Activated naive CD8-positive, alpha-beta T cell treated with anti-CD3 and anti-CD28 coated beads, Interleukin-2, amount 10 ng/mL, durations not matched to agents 7 days and 5 days (primary cell): ENCODE data around the gene FOXO1. TPM values are rescaled to one million over a fixed set of nuclear protein-coding genes. Genes with fewer than 3 reads are reported as not detected.
A peak's percentile ranks its signal among the peaks of the same experiment; 100 is the strongest.

Experiments used
- ATAC-seq: fragments of 150-1000 bp; cut with Tn5 transposase; one replicate; pipeline ENCODE4 v1.10.0; 2021; ENCODE audit warnings: low read depth, moderate library complexity
- POLR2A ChIA-PET: fragments of 350-600 bp; sonication (Branson Sonifier 250); formaldehyde crosslinking; loops from one replicate; lab custom pipeline; 2021; ENCODE audit warnings: antibody characterized with exemption; lab: Charles Lee
- DNase-seq: peaks from one replicate; pipeline ENCODE4 v3.0.0; 2021
- H3K27ac Mint-ChIP-seq: one replicate; pipeline ENCODE4 v1.8.0; 2022; ENCODE audit warnings: mild to moderate bottlenecking, mixed read lengths
- H3K27me3 Mint-ChIP-seq: one replicate; pipeline ENCODE4 v1.8.0; 2022; ENCODE audit warnings: mild to moderate bottlenecking, moderate library complexity, mixed read lengths
- H3K36me3 Mint-ChIP-seq: one replicate; pipeline ENCODE4 v1.8.0; 2021; ENCODE audit warnings: mild to moderate bottlenecking, mixed read lengths
- H3K4me1 Mint-ChIP-seq: one replicate; pipeline ENCODE4 v1.8.0; 2021; ENCODE audit warnings: mixed read lengths
- H3K4me3 Mint-ChIP-seq: one replicate; pipeline ENCODE4 v1.8.0; 2022; ENCODE audit warnings: mild to moderate bottlenecking, moderate library complexity, mixed read lengths
- H3K9me3 Mint-ChIP-seq: one replicate; pipeline ENCODE4 v1.8.0; 2021; ENCODE audit warnings: mixed read lengths
- total RNA-seq, 2 experiments: library from RNA; stranded (reverse); gene quantifications; one replicate each; pipeline ENCODE4 v1.2.3, GENCODE V29; 2021

Gene FOXO1
- total RNA-seq, 2 experiments from 2014 or later: 36.7 to 39.8 TPM

- no peaks in the 10 kb centered on the region for H3K27me3 Mint-ChIP-seq
- no peak overlapping the region for H3K27ac Mint-ChIP-seq
- ATAC-seq: no peak
- H3K4me1 Mint-ChIP-seq: peaks cover 64% of the 10 kb centered on the region
- H3K36me3 Mint-ChIP-seq: peaks cover 15% of the 10 kb centered on the region
- no peak for DNase-seq
- no peak overlapping the region for H3K4me3 Mint-ChIP-seq
- peaks cover 3% of the 10 kb centered on the region for H3K9me3 Mint-ChIP-seq
- POLR2A ChIA-PET: no interaction called here
These were observed 78.3 kb downstream of the FOXO1 start for GRCh38 chr13:40588101-40588500.

- Mint-ChIP-seq H3K27ac (peak overlapping the region; percentile 32), H3K4me1 (peaks cover 69% of the 10 kb centered on the region), H3K27me3 (no peaks in the 10 kb centered on the region), H3K36me3 (peaks cover 19% of the 10 kb centered on the region), H3K4me3 (peak overlapping the region; percentile 49), H3K9me3 (peaks cover 7% of the 10 kb centered on the region)
- no peak for ATAC-seq
- POLR2A ChIA-PET: no interaction called here
- no peak for DNase-seq
These were observed 79.4 kb downstream of the FOXO1 start for GRCh38 chr13:40586886-40587565.

- Mint-ChIP-seq H3K27ac (no peak overlapping the region), H3K4me3 (no peak overlapping the region), H3K9me3 (peaks cover 7% of the 10 kb centered on the region), H3K4me1 (peaks cover 70% of the 10 kb centered on the region), H3K36me3 (peaks cover 17% of the 10 kb centered on the region), H3K27me3 (no peaks in the 10 kb centered on the region)
- no peak for ATAC-seq
- no peak for DNase-seq
- POLR2A ChIA-PET: no interaction called here
These were observed 80.5 kb downstream of the FOXO1 start for GRCh38 chr13:40585911-40586471.

GRCh38 chr13:40583738-40584137, 82.7 kb downstream of the FOXO1 start:
- peaks cover 17% of the 10 kb centered on the region for H3K36me3 Mint-ChIP-seq

GRCh38 chr13:40582531-40582930, 83.9 kb downstream of the FOXO1 start:
- Mint-ChIP-seq H3K27me3 (no peaks in the 10 kb centered on the region), H3K4me3 (no peak overlapping the region), H3K9me3 (peaks cover 7% of the 10 kb centered on the region), H3K36me3 (peaks cover 17% of the 10 kb centered on the region), H3K4me1 (peaks cover 58% of the 10 kb centered on the region), H3K27ac (peak overlapping the region; percentile 16)
- POLR2A ChIA-PET: no interaction called here
- no peak for DNase-seq
- no peak for ATAC-seq

More at GRCh38 chr13:40583738-40584137, 82.7 kb downstream of the FOXO1 start:
- DNase-seq (no peak), ATAC-seq (no peak)
- Mint-ChIP-seq H3K9me3 (peaks cover 7% of the 10 kb centered on the region), H3K4me1 (peaks cover 58% of the 10 kb centered on the region), H3K4me3 (no peak overlapping the region), H3K27ac (no peak overlapping the region), H3K27me3 (no peaks in the 10 kb centered on the region)
- POLR2A ChIA-PET: no interaction called here

GRCh38 chr13:40581277-40581579, 85.2 kb downstream of the FOXO1 start:
- DNase-seq: no peak
- no peaks in the 10 kb centered on the region for H3K27me3 Mint-ChIP-seq
- H3K9me3 Mint-ChIP-seq: peaks cover 7% of the 10 kb centered on the region
- ATAC-seq: no peak
- POLR2A ChIA-PET: no interaction called here
- no peak overlapping the region for H3K4me3 Mint-ChIP-seq
- peaks cover 19% of the 10 kb centered on the region for H3K36me3 Mint-ChIP-seq
- peaks cover 60% of the 10 kb centered on the region for H3K4me1 Mint-ChIP-seq
- H3K27ac Mint-ChIP-seq: no peak overlapping the region

- POLR2A ChIA-PET: no interaction called here
- no peak overlapping the region for H3K4me3 Mint-ChIP-seq
- H3K9me3 Mint-ChIP-seq: peaks cover 7% of the 10 kb centered on the region
- no peak for ATAC-seq
- DNase-seq: no peak
- no peak overlapping the region for H3K27ac Mint-ChIP-seq
- peaks cover 59% of the 10 kb centered on the region for H3K4me1 Mint-ChIP-seq
- peaks cover 19% of the 10 kb centered on the region for H3K36me3 Mint-ChIP-seq
- no peaks in the 10 kb centered on the region for H3K27me3 Mint-ChIP-seq
These were observed 85.7 kb downstream of the FOXO1 start for GRCh38 chr13:40580566-40581276.

GRCh38 chr13:40579535-40579934, 86.9 kb downstream of the FOXO1 start:
- ATAC-seq (no peak), DNase-seq (no peak)
- H3K27ac Mint-ChIP-seq: no peak overlapping the region
- peaks cover 63% of the 10 kb centered on the region for H3K4me1 Mint-ChIP-seq
- H3K9me3 Mint-ChIP-seq: peaks cover 7% of the 10 kb centered on the region
- H3K27me3 Mint-ChIP-seq: no peaks in the 10 kb centered on the region
- peaks cover 15% of the 10 kb centered on the region for H3K36me3 Mint-ChIP-seq
- no peak overlapping the region for H3K4me3 Mint-ChIP-seq
- POLR2A ChIA-PET: no interaction called here

GRCh38 chr13:40578055-40578454, 88.4 kb downstream of the FOXO1 start:
- no peak overlapping the region for H3K4me3 Mint-ChIP-seq
- POLR2A ChIA-PET: no interaction called here
- peaks cover 4% of the 10 kb centered on the region for H3K9me3 Mint-ChIP-seq
- H3K27me3 Mint-ChIP-seq: no peaks in the 10 kb centered on the region
- peaks cover 69% of the 10 kb centered on the region for H3K4me1 Mint-ChIP-seq
- DNase-seq (no peak), ATAC-seq (no peak)
- H3K36me3 Mint-ChIP-seq: peaks cover 8% of the 10 kb centered on the region
- H3K27ac Mint-ChIP-seq: no peak overlapping the region

GRCh38 chr13:40576369-40576768, 90.1 kb downstream of the FOXO1 start:
- no peak for DNase-seq
- POLR2A ChIA-PET: interaction anchor here (0.5 kb wide), 1 partner anchor 28 kb away, joined by 3 read pairs; no protein-coding TSS in a partner anchor

GRCh38 chr13:40572961-40573360, 93.5 kb downstream of the FOXO1 start:
- no peaks in the 10 kb centered on the region for H3K27me3 Mint-ChIP-seq
- H3K4me1 Mint-ChIP-seq: peaks cover 72% of the 10 kb centered on the region
- H3K9me3 Mint-ChIP-seq: no peaks in the 10 kb centered on the region
- POLR2A ChIA-PET: interaction anchor here (0.6 to 1.3 kb wide), 2 partner anchors 92 to 813 kb away, joined by 3 to 4 read pairs; no protein-coding TSS in a partner anchor
- peak overlapping the region; percentile 19 for H3K27ac Mint-ChIP-seq
- ATAC-seq: no peak
- H3K36me3 Mint-ChIP-seq: peaks cover 8% of the 10 kb centered on the region
- no peak overlapping the region for H3K4me3 Mint-ChIP-seq
- DNase-seq: no peak

More at GRCh38 chr13:40576369-40576768, 90.1 kb downstream of the FOXO1 start:
- ATAC-seq: peak; percentile 84
- peak overlapping the region; percentile 16 for H3K4me3 Mint-ChIP-seq
- H3K9me3 Mint-ChIP-seq: no peaks in the 10 kb centered on the region
- H3K4me1 Mint-ChIP-seq: peaks cover 69% of the 10 kb centered on the region
- peak overlapping the region; percentile 35 for H3K27ac Mint-ChIP-seq
- peaks cover 2% of the 10 kb centered on the region for H3K36me3 Mint-ChIP-seq
- H3K27me3 Mint-ChIP-seq: no peaks in the 10 kb centered on the region

- H3K36me3 Mint-ChIP-seq: peaks cover 7% of the 10 kb centered on the region
- H3K9me3 Mint-ChIP-seq: no peaks in the 10 kb centered on the region
- DNase-seq (no peak), ATAC-seq (no peak)
- peaks cover 64% of the 10 kb centered on the region for H3K4me1 Mint-ChIP-seq
- no peaks in the 10 kb centered on the region for H3K27me3 Mint-ChIP-seq
- H3K4me3 Mint-ChIP-seq: no peak overlapping the region
- POLR2A ChIA-PET: no interaction called here
- H3K27ac Mint-ChIP-seq: no peak overlapping the region
These were observed 95.0 kb downstream of the FOXO1 start for GRCh38 chr13:40571338-40571963.

- Mint-ChIP-seq H3K36me3 (peaks cover 7% of the 10 kb centered on the region), H3K9me3 (no peaks in the 10 kb centered on the region), H3K27me3 (no peaks in the 10 kb centered on the region), H3K4me1 (peaks cover 60% of the 10 kb centered on the region), H3K4me3 (peak overlapping the region; percentile 55), H3K27ac (peak overlapping the region; percentile 35)
- POLR2A ChIA-PET: no interaction called here
- no peak for DNase-seq
- ATAC-seq: no peak
These were observed 95.5 kb downstream of the FOXO1 start for GRCh38 chr13:40570930-40571329.
